ENCODE results near the gene HUS1. TPM values are rescaled to one million over a fixed set of nuclear protein-coding genes. Genes with fewer than 3 reads are reported as not detected.

The HUS1 gene
- total and polyA plus RNA-seq, 2 of the 8 experiments (the other 6 are each of a cell fraction or from before 2014, with no cell fraction given), result 15.0 to 33.0 TPM

DNA sequence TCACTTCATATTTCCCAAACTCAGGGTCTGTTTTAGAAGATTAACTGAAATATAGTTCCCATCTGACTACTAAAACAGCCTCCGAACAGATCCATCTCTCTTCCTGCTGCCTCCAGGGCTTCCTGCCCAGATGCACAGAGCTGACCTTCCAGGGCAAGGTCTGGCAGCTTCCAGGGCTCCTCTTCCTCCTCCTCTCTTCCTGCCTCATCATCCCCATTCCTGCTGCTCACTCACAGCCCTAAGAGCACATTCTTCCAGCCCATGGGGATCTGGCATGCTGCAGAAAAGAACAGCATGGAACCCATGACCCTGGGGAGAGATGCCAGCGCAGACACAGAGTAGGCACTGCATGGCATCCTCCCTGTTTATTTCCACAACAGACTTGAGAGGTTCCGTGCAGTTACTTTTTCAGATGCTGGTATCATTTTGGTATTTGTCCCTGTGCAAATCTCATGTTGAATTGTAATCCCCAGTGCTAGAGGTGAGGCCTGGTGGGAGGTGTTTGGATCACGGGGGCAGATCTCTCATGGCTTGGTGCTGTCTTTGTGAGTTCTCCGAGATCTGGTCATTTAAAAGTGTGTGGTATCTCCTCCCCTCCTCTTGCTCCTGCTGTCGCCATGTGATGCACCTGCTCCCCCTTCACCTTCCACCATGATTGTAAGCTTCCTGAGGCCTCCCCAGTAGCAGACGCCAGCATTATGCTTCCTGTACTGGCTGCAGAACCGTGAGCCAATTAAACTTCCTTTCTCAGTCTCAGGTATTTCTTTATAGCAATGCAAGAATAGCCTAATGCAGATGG, 35.5 kb downstream of the HUS1 start (continued):
- TF ChIP-seq, protein P1, sequence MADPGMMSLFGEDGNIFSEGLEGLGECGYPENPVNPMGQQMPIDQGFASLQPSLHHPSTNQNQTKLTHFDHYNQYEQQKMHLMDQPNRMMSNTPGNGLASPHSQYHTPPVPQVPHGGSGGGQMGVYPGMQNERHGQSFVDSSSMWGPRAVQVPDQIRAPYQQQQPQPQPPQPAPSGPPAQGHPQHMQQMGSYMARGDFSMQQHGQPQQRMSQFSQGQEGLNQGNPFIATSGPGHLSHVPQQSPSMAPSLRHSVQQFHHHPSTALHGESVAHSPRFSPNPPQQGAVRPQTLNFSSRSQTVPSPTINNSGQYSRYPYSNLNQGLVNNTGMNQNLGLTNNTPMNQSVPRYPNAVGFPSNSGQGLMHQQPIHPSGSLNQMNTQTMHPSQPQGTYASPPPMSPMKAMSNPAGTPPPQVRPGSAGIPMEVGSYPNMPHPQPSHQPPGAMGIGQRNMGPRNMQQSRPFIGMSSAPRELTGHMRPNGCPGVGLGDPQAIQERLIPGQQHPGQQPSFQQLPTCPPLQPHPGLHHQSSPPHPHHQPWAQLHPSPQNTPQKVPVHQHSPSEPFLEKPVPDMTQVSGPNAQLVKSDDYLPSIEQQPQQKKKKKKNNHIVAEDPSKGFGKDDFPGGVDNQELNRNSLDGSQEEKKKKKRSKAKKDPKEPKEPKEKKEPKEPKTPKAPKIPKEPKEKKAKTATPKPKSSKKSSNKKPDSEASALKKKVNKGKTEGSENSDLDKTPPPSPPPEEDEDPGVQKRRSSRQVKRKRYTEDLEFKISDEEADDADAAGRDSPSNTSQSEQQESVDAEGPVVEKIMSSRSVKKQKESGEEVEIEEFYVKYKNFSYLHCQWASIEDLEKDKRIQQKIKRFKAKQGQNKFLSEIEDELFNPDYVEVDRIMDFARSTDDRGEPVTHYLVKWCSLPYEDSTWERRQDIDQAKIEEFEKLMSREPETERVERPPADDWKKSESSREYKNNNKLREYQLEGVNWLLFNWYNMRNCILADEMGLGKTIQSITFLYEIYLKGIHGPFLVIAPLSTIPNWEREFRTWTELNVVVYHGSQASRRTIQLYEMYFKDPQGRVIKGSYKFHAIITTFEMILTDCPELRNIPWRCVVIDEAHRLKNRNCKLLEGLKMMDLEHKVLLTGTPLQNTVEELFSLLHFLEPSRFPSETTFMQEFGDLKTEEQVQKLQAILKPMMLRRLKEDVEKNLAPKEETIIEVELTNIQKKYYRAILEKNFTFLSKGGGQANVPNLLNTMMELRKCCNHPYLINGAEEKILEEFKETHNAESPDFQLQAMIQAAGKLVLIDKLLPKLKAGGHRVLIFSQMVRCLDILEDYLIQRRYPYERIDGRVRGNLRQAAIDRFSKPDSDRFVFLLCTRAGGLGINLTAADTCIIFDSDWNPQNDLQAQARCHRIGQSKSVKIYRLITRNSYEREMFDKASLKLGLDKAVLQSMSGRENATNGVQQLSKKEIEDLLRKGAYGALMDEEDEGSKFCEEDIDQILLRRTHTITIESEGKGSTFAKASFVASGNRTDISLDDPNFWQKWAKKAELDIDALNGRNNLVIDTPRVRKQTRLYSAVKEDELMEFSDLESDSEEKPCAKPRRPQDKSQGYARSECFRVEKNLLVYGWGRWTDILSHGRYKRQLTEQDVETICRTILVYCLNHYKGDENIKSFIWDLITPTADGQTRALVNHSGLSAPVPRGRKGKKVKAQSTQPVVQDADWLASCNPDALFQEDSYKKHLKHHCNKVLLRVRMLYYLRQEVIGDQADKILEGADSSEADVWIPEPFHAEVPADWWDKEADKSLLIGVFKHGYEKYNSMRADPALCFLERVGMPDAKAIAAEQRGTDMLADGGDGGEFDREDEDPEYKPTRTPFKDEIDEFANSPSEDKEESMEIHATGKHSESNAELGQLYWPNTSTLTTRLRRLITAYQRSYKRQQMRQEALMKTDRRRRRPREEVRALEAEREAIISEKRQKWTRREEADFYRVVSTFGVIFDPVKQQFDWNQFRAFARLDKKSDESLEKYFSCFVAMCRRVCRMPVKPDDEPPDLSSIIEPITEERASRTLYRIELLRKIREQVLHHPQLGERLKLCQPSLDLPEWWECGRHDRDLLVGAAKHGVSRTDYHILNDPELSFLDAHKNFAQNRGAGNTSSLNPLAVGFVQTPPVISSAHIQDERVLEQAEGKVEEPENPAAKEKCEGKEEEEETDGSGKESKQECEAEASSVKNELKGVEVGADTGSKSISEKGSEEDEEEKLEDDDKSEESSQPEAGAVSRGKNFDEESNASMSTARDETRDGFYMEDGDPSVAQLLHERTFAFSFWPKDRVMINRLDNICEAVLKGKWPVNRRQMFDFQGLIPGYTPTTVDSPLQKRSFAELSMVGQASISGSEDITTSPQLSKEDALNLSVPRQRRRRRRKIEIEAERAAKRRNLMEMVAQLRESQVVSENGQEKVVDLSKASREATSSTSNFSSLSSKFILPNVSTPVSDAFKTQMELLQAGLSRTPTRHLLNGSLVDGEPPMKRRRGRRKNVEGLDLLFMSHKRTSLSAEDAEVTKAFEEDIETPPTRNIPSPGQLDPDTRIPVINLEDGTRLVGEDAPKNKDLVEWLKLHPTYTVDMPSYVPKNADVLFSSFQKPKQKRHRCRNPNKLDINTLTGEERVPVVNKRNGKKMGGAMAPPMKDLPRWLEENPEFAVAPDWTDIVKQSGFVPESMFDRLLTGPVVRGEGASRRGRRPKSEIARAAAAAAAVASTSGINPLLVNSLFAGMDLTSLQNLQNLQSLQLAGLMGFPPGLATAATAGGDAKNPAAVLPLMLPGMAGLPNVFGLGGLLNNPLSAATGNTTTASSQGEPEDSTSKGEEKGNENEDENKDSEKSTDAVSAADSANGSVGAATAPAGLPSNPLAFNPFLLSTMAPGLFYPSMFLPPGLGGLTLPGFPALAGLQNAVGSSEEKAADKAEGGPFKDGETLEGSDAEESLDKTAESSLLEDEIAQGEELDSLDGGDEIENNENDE (IDR thresholded peaks at IDR 0.05; ENCODE audit: insufficient replicate concordance, low read length), result no peak
- TF ChIP-seq GTF2F1 (IDR thresholded peaks at IDR 0.05; ENCODE audit: borderline replicate concordance, low read depth, low read length) (no peak), EGR1 (IDR thresholded peaks at IDR 0.05; ENCODE audit: borderline replicate concordance, low read depth, low read length) (no peak), TAF1 (IDR thresholded peaks at IDR 0.05; ENCODE audit: low read depth, low read length) (no peak), SUZ12 (IDR thresholded peaks at IDR 0.05; ENCODE audit: low read length) (no peak), RFX5 (IDR thresholded peaks at IDR 0.05; ENCODE audit: borderline replicate concordance, low read depth, low read length) (no peak), SIN3A (conservative IDR thresholded peaks at IDR 0.05 in 1 of 2, IDR thresholded peaks at IDR 0.05 in 1 of 2; ENCODE audit: low read depth in 1 of 2, low read length in 2 of 2) (no peak), RNF2 (IDR thresholded peaks at IDR 0.05; ENCODE audit: borderline replicate concordance, low read depth, low read length, missing control alignments, poor library complexity, severe bottlenecking) (no peak), MAFK (IDR thresholded peaks at IDR 0.05; ENCODE audit: low read depth, low read length) (no peak), TEAD4 (IDR thresholded peaks at IDR 0.05; ENCODE audit: low read depth, low read length) (no peak)
